Gastrocnemius medialis (tissue), 4 donors: Measurements from ENCODE around the gene RPL10A.

Source experiments
- POLR2A ChIP-seq, 2 donors: fragments of 450-650 bp; IDR thresholded peaks; one replicate each; pipeline ENCODE4 v1.6.1; 2017; ENCODE audit warnings: antibody characterized with exemption in 2 of 2, mild to moderate bottlenecking in 2 of 2, moderate library complexity in 2 of 2
- TF ChIP-seq, protein P1 (sequence below), 5 experiments: fragments of 450-650 bp in 3 of 5; fragments of 200-600 bp in 2 of 5; sonication (generic) in 2 of 5; IDR thresholded peaks in 4 of 5; conservative IDR thresholded peaks in 1 of 5; 1 replicate in 4 of 5; 2 replicates in 1 of 5; pipeline ENCODE4 v1.5.1; 2016 to 2019; ENCODE audit warnings: antibody characterized with exemption in 5 of 5, mild to moderate bottlenecking in 3 of 5, moderate library complexity in 3 of 5

DNA sequence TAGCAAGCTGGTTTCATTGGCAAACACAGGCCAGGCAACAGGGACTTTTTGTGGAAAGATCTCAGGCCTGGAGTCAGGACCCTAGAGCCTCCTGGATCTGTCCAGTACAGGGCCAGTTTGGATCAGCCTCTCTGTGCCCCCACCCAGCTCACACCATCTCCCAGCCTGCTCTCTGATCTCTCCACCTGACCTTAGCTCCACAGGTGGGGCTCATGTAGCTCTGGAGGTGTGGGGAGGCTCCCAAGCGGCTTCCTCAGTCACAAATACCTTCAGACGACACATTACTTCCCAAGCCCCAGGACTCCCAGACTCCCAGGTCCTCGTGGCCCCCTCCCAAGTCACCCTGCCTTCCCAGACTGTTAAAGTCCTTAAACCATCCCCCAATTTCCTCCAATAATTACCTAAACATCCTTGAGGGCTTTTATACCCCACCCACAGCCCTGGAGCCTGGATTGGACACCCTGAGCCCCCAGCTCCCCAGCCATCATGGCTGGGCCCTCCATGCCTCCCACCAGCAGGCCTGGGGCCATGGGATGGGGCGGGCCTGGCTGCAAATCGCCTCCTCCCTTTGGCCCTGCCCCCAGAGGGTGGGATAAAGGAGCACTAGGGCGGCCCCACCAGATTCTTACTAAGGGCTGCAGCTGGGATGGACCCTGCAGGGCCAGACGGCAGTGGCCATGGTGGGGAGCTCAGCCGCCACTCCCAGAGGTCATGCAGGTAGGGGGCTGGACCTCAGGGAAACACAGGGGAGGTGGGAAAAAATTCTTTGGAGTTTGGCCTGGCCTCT, 31.9 kb upstream of the RPL10A start:
- no peak for TF ChIP-seq POLR2A (IDR thresholded peaks at IDR 0.05)
- TF ChIP-seq, protein P1, sequence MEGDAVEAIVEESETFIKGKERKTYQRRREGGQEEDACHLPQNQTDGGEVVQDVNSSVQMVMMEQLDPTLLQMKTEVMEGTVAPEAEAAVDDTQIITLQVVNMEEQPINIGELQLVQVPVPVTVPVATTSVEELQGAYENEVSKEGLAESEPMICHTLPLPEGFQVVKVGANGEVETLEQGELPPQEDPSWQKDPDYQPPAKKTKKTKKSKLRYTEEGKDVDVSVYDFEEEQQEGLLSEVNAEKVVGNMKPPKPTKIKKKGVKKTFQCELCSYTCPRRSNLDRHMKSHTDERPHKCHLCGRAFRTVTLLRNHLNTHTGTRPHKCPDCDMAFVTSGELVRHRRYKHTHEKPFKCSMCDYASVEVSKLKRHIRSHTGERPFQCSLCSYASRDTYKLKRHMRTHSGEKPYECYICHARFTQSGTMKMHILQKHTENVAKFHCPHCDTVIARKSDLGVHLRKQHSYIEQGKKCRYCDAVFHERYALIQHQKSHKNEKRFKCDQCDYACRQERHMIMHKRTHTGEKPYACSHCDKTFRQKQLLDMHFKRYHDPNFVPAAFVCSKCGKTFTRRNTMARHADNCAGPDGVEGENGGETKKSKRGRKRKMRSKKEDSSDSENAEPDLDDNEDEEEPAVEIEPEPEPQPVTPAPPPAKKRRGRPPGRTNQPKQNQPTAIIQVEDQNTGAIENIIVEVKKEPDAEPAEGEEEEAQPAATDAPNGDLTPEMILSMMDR (IDR thresholded peaks at IDR 0.05 in 4 of 5, conservative IDR thresholded peaks at IDR 0.05 in 1 of 5) = no peak
